Ishikawa (cell line): ENCODE results near the gene LZTS3.

ENCODE experiments used
- CEBPB ChIP-seq: IDR thresholded peaks from 2 replicates; pipeline ENCODE4 v1.6.1; 2012
- CREB1 ChIP-seq: IDR thresholded peaks from 2 replicates; pipeline ENCODE4 v1.6.1; 2012; ENCODE audit warnings: low read depth
- EGR1 ChIP-seq: IDR thresholded peaks from 2 replicates; pipeline ENCODE4 v1.6.1; 2012
- EP300 ChIP-seq: IDR thresholded peaks from 2 replicates; pipeline ENCODE4 v1.6.1; 2012; ENCODE audit warnings: borderline replicate concordance
- FOXM1 ChIP-seq: IDR thresholded peaks from 2 replicates; pipeline ENCODE4 v1.6.1; 2012; ENCODE audit warnings: low read depth, borderline replicate concordance
- MAX ChIP-seq: IDR thresholded peaks from 2 replicates; pipeline ENCODE4 v1.6.1; 2012
- NFIC ChIP-seq: IDR thresholded peaks from 2 replicates; pipeline ENCODE4 v1.6.1; 2012
- RAD21 ChIP-seq: IDR thresholded peaks from 2 replicates; pipeline ENCODE4 v1.6.1; 2012; ENCODE audit warnings: low read depth
- REST ChIP-seq: IDR thresholded peaks from 2 replicates; pipeline ENCODE4 v1.6.1; 2012; ENCODE audit warnings: low read depth, mild to moderate bottlenecking
- TAF1 ChIP-seq: IDR thresholded peaks from 2 replicates; pipeline ENCODE4 v1.6.1; 2012; ENCODE audit warnings: low read depth, mild to moderate bottlenecking
- TCF12 ChIP-seq: IDR thresholded peaks from 2 replicates; pipeline ENCODE4 v1.6.1; 2012; ENCODE audit warnings: low read depth
- TEAD4 ChIP-seq: IDR thresholded peaks from 2 replicates; pipeline ENCODE4 v1.6.1; 2012
- USF1 ChIP-seq: IDR thresholded peaks from 2 replicates; pipeline ENCODE4 v1.6.1; 2012
- YY1 ChIP-seq: IDR thresholded peaks from 2 replicates; pipeline ENCODE4 v1.6.1; 2012; ENCODE audit warnings: low read depth
- ZBTB7A ChIP-seq: IDR thresholded peaks from 2 replicates; pipeline ENCODE4 v1.6.1; 2012; ENCODE audit warnings: low read depth

Gene LZTS3

GRCh38 chr20:3188823-3189413 is 15.6 kb upstream of the LZTS3 start:
- TF ChIP-seq EGR1 (no peak), TCF12 (no peak), USF1 (no peak), CREB1 (no peak), EP300 (no peak), RAD21 (no peak), REST (no peak), TAF1 (no peak), ZBTB7A (no peak), CEBPB (no peak), NFIC (no peak), FOXM1 (no peak), YY1 (no peak), MAX (no peak), TEAD4 (no peak)

- no peak for TF ChIP-seq ZBTB7A
- no peak for TF ChIP-seq EGR1
- no peak for TF ChIP-seq TEAD4
- TF ChIP-seq FOXM1, result no peak
- no peak for TF ChIP-seq MAX
- no peak for TF ChIP-seq YY1
- TF ChIP-seq TAF1, result no peak
- TF ChIP-seq EP300, result no peak
- TF ChIP-seq REST, result no peak
- no peak for TF ChIP-seq NFIC
- no peak for TF ChIP-seq TCF12
- no peak for TF ChIP-seq CEBPB
- TF ChIP-seq RAD21, result no peak
- TF ChIP-seq CREB1, result no peak
- no peak for TF ChIP-seq USF1
These were observed 10.7 kb upstream of the LZTS3 start for GRCh38 chr20:3183896-3184612.

GRCh38 chr20:3181270-3181669 is 7.9 kb upstream of the LZTS3 start:
- TF ChIP-seq NFIC (peak; percentile 37; the same call in 1 of the 2 replicates), MAX (no peak), ZBTB7A (no peak)

GRCh38 chr20:3180319-3180718 is 7.0 kb upstream of the LZTS3 start:
- no peak for TF ChIP-seq NFIC
- no peak for TF ChIP-seq YY1
- TF ChIP-seq EGR1, result no peak
- no peak for TF ChIP-seq MAX
- TF ChIP-seq TEAD4, result no peak
- no peak for TF ChIP-seq REST
- no peak for TF ChIP-seq CREB1
- no peak for TF ChIP-seq CEBPB
- TF ChIP-seq FOXM1, result no peak
- no peak for TF ChIP-seq ZBTB7A
